ENCODE measurements around the gene TGFBR2.

The TGFBR2 gene

DNA sequence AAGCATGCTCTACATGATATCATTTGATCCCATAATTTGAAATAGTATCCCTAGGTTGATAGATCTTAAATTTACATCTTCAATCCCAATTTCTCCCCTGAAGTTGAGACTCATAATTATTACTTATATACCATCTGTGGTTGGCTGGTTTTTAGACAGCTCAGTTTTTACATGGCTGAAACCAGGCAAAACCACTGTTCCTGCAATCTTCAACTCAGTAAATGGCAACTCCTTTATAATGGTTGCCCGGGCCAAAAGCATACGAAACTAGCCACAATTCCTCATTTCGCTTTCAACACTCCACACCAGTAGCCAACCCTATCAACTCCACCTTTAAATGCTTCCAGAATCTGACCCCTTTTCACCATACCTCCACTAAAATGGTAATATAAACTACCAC is 118.5 kb downstream of the TGFBR2 start:
- no peak for TF ChIP-seq POLR2AphosphoS5 (IDR thresholded peaks at IDR 0.05; ENCODE audit: low read depth)
- no peak for TF ChIP-seq GABPA (IDR thresholded peaks at IDR 0.05; ENCODE audit: low read depth)
- TF ChIP-seq, protein P1, sequence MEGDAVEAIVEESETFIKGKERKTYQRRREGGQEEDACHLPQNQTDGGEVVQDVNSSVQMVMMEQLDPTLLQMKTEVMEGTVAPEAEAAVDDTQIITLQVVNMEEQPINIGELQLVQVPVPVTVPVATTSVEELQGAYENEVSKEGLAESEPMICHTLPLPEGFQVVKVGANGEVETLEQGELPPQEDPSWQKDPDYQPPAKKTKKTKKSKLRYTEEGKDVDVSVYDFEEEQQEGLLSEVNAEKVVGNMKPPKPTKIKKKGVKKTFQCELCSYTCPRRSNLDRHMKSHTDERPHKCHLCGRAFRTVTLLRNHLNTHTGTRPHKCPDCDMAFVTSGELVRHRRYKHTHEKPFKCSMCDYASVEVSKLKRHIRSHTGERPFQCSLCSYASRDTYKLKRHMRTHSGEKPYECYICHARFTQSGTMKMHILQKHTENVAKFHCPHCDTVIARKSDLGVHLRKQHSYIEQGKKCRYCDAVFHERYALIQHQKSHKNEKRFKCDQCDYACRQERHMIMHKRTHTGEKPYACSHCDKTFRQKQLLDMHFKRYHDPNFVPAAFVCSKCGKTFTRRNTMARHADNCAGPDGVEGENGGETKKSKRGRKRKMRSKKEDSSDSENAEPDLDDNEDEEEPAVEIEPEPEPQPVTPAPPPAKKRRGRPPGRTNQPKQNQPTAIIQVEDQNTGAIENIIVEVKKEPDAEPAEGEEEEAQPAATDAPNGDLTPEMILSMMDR (IDR thresholded peaks at IDR 0.05; ENCODE audit: insufficient read depth, low read length): no peak
- TF ChIP-seq SPI1 (IDR thresholded peaks at IDR 0.05; ENCODE audit: borderline replicate concordance, low read depth): no peak
- no peak for TF ChIP-seq REST (IDR thresholded peaks at IDR 0.05; ENCODE audit: insufficient replicate concordance, low read depth)
- no peak for DNase-seq (ENCODE audit: low read depth in 1 of 2, low spot score in 1 of 2)
- H3K27me3 ChIP-seq (ENCODE audit: insufficient read depth, poor library complexity, severe bottlenecking): no peaks in the 10 kb centered on the region

GRCh38 chr3:30728143-30728542 is 121.7 kb downstream of the TGFBR2 start:
- H3K27me3 ChIP-seq (ENCODE audit: insufficient read depth, poor library complexity, severe bottlenecking): no peaks in the 10 kb centered on the region
- TF ChIP-seq, protein P1 (IDR thresholded peaks at IDR 0.05; ENCODE audit: insufficient read depth, low read length): no peak
- TF ChIP-seq GABPA (IDR thresholded peaks at IDR 0.05; ENCODE audit: low read depth) (no peak), REST (IDR thresholded peaks at IDR 0.05; ENCODE audit: insufficient replicate concordance, low read depth) (no peak), SPI1 (IDR thresholded peaks at IDR 0.05; ENCODE audit: borderline replicate concordance, low read depth) (no peak), POLR2AphosphoS5 (IDR thresholded peaks at IDR 0.05; ENCODE audit: low read depth) (no peak)
- no peak overlapping the region for H3K27ac ChIP-seq (replicated peaks)
- no peak overlapping the region for H3K4me3 ChIP-seq (replicated peaks; ENCODE audit: insufficient read depth, low read length)
- no peak for DNase-seq (ENCODE audit: low read depth in 1 of 2, low spot score in 1 of 2)

More for the DNA sequence above, 118.5 kb downstream of the TGFBR2 start:
- Histone ChIP-seq H3K4me3 (replicated peaks; ENCODE audit: insufficient read depth, low read length) (no peak overlapping the region), H3K27ac (replicated peaks) (no peak overlapping the region)

DNA sequence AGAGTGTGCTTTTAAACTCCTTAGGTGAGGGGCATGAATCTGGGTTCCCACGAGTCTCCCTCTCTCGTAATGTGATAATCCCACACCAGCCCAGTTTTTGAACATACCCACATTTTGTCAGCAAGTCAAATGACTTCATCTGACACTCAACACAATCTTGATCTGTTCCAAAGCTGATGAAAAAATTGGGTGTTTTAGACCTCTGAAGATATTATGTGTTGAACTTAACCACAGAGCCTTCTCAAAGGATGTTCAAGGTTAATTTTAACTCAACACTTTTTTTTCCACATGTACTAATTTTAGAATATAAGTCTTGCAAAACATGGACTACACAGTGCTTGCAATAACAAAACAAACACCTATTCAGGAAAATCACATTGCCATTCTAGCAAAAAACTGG is 123.1 kb downstream of the TGFBR2 start:
- Histone ChIP-seq H3K27me3 (ENCODE audit: insufficient read depth, poor library complexity, severe bottlenecking) (no peaks in the 10 kb centered on the region), H3K4me3 (replicated peaks; ENCODE audit: insufficient read depth, low read length) (no peak overlapping the region), H3K27ac (replicated peaks) (no peak overlapping the region)
- TF ChIP-seq POLR2AphosphoS5 (IDR thresholded peaks at IDR 0.05; ENCODE audit: low read depth) (no peak), SPI1 (IDR thresholded peaks at IDR 0.05; ENCODE audit: borderline replicate concordance, low read depth) (no peak), REST (IDR thresholded peaks at IDR 0.05; ENCODE audit: insufficient replicate concordance, low read depth) (no peak)
- DNase-seq (ENCODE audit: low read depth in 1 of 2, low spot score in 1 of 2): no peak

Measured in HL-60 (cell line).